ENCODE measurements around the gene POLG2.

POLG2 gene

DNA sequence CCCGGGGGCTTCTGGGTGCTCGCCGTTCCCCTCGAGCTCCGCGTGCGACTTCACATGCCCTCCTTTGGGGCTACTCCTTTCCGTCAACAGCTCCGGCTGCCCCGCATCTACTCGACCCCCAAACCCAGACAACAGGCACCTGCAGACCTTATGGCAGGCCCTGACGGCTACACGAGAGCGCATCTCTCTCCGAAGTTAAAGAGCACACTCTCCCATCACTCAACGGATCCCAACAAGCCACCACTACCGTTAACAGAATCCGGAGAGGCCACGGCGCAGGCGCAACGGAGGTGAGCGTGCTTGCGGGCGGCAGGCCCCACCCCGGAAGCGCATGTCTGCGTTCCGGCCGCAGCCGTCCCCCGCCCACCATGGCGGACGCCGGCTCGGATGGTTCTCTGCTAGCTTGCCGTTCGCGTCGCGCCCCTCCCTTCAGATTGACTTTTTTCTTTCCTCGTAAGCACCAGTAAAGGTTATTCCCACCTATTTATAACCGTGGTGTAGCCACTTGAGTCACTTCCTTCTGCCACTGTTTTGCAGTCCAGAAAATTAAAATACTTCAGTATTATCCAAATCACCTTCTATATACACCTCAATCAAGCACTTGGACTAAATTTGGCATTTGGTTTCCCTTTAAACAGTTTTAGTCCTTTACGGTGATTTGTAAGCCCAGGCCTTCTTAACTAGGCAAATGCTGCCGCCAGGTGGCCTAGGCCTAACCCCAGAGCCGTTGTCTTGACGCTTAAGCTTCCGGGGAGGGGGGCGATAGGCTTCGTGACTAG, at the start of gene POLG2:
TSS of gene POLG2 (minus strand) at position 269 of the 779 bp plus-strand sequence. CDS start at position 183, 86 bp downstream.
- ChIA-PET CTCF (interaction anchor here (0.5 to 3.6 kb wide), 5 partner anchors 10 to 216 kb away, joined by 3 to 16 read pairs (median 4); partner anchors contain the start of gene CEP95), POLR2A (interaction anchor here (0.6 to 5.6 kb wide), 12 partner anchors 9 to 165 kb away, joined by 3 to 153 read pairs (median 3); partner anchors contain the start of genes CEP95, DDX5 and SMURF2)
- DNase-seq (ENCODE audit: extremely low spot score), result peak; percentile 93
- TF ChIP-seq LEF1 (IDR thresholded peaks at IDR 0.05; ENCODE audit: borderline replicate concordance), result no peak; the same call in 1 of the 2 replicates
- no peak for TF ChIP-seq TARDBP (IDR thresholded peaks at IDR 0.05)
- TF ChIP-seq PKNOX1 (IDR thresholded peaks at IDR 0.05), result peak; percentile 89
- TF ChIP-seq ZNF384 (IDR thresholded peaks at IDR 0.05), result no peak
- TF ChIP-seq NFRKB (IDR thresholded peaks at IDR 0.05), result peak; percentile 54; the same call in 1 of the 2 replicates
- no peak; the same call in 1 of the 2 replicates for TF ChIP-seq CTBP1 (IDR thresholded peaks at IDR 0.05; ENCODE audit: borderline replicate concordance)
- 0 out of 2 replicates have a peak, but pooled peaks have one; percentile 51 for TF ChIP-seq BHLHE40 (IDR thresholded peaks at IDR 0.05; ENCODE audit: borderline replicate concordance)
- no peak for TF ChIP-seq SP1 (IDR thresholded peaks at IDR 0.05)
- peak; percentile 90 for TF ChIP-seq ELF4 (IDR thresholded peaks at IDR 0.05)
- TF ChIP-seq SUZ12 (IDR thresholded peaks at IDR 0.05), result no peak
- TF ChIP-seq L3MBTL2 (conservative IDR thresholded peaks at IDR 0.05), result peak; percentile 74

- ChIA-PET CTCF (interaction anchor here (2.3 kb wide), 1 partner anchor 10 kb away, joined by 5 read pairs; no protein-coding TSS in a partner anchor), POLR2A (interaction anchor here (1.0 kb wide), 1 partner anchor 38 kb away, joined by 3 read pairs; the partner anchor contains the start of genes CEP95 and DDX5)
- TF ChIP-seq L3MBTL2 (conservative IDR thresholded peaks at IDR 0.05) (no peak), TARDBP (IDR thresholded peaks at IDR 0.05) (no peak), CTBP1 (IDR thresholded peaks at IDR 0.05; ENCODE audit: borderline replicate concordance) (no peak), FOXK2 (IDR thresholded peaks at IDR 0.05) (no peak), ARNT (IDR thresholded peaks at IDR 0.05) (no peak), FOXM1 (IDR thresholded peaks at IDR 0.05; ENCODE audit: borderline replicate concordance) (no peak), SUZ12 (IDR thresholded peaks at IDR 0.05) (no peak), ZNF384 (IDR thresholded peaks at IDR 0.05) (no peak), BHLHE40 (IDR thresholded peaks at IDR 0.05; ENCODE audit: borderline replicate concordance) (no peak), PKNOX1 (IDR thresholded peaks at IDR 0.05) (no peak), NFRKB (IDR thresholded peaks at IDR 0.05) (no peak)
- no peak for DNase-seq (ENCODE audit: extremely low spot score)
These were observed 47.9 kb upstream of the POLG2 start for GRCh38 chr17:64544742-64545141.

DNA sequence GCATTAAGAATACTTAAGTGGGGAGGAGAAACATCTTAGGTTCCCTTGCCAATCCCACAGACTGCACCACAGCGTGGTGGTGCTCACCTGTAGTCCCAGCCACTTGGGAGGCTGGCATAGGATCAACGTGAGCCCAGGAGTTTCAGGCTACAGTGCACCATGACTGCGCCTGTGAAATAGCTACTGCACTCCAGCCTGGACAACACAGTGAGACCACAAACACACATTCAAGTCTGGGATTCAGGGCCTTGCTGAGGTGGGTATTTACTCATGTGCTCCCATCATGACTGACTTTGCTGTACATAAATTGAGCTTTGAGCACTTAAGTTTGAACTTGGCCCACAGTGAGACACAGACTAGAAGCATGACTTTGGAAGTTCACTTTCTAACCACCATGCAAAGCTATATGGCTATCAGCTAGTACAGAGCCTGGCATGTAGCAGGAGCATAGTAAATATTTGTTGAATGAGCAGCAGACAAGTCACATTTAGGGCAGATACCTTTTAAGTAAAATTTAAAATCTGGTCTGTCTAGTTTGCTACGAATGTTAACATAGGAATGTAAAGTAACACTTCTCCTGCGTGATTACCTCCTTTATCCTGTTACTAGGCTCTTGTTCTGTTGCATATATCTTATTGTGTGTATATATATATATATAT, 43.4 kb upstream of the POLG2 start:
- CTCF ChIA-PET, result interaction anchor here (0.6 kb wide), 1 partner anchor 11 kb away, joined by 3 read pairs; no protein-coding TSS in a partner anchor
- no peak for DNase-seq (ENCODE audit: extremely low spot score)
- POLR2A ChIA-PET, result no interaction called here
- TF ChIP-seq TARDBP (IDR thresholded peaks at IDR 0.05) (no peak), FOXA1 (IDR thresholded peaks at IDR 0.05) (no peak), NFRKB (IDR thresholded peaks at IDR 0.05) (no peak), SP1 (IDR thresholded peaks at IDR 0.05) (no peak), ZNF384 (IDR thresholded peaks at IDR 0.05) (no peak), LEF1 (IDR thresholded peaks at IDR 0.05; ENCODE audit: borderline replicate concordance) (no peak), SUZ12 (IDR thresholded peaks at IDR 0.05) (no peak), ELF4 (IDR thresholded peaks at IDR 0.05) (no peak), CTBP1 (IDR thresholded peaks at IDR 0.05; ENCODE audit: borderline replicate concordance) (no peak), FOXK2 (IDR thresholded peaks at IDR 0.05) (no peak), HDGF (IDR thresholded peaks at IDR 0.05; ENCODE audit: borderline replicate concordance) (no peak), ARNT (IDR thresholded peaks at IDR 0.05) (no peak), BHLHE40 (IDR thresholded peaks at IDR 0.05; ENCODE audit: borderline replicate concordance) (no peak), L3MBTL2 (conservative IDR thresholded peaks at IDR 0.05) (no peak), FOXM1 (IDR thresholded peaks at IDR 0.05; ENCODE audit: borderline replicate concordance) (no peak), PKNOX1 (IDR thresholded peaks at IDR 0.05) (no peak)

- no peak for DNase-seq (ENCODE audit: extremely low spot score)
- TF ChIP-seq BHLHE40 (IDR thresholded peaks at IDR 0.05; ENCODE audit: borderline replicate concordance), result no peak
- no peak for TF ChIP-seq SUZ12 (IDR thresholded peaks at IDR 0.05)
- no peak for TF ChIP-seq FOXK2 (IDR thresholded peaks at IDR 0.05)
- no peak for TF ChIP-seq SP1 (IDR thresholded peaks at IDR 0.05)
- ChIA-PET POLR2A (interaction anchor here (2.1 kb wide), 1 partner anchor 32 kb away, joined by 7 read pairs; the partner anchor contains the start of gene CEP95), CTCF (no interaction called here)
These were observed 41.8 kb upstream of the POLG2 start for GRCh38 chr17:64538508-64539130.

GRCh38 chr17:64537488-64537887, 40.6 kb upstream of the POLG2 start:
- POLR2A ChIA-PET, result interaction anchor here (2.1 kb wide), 1 partner anchor 31 kb away, joined by 7 read pairs; the partner anchor contains the start of gene CEP95
- DNase-seq (ENCODE audit: extremely low spot score), result no peak
- CTCF ChIA-PET, result no interaction called here
- TF ChIP-seq ZNF384 (IDR thresholded peaks at IDR 0.05), result no peak
- no peak for TF ChIP-seq ARNT (IDR thresholded peaks at IDR 0.05)
- no peak for TF ChIP-seq HDGF (IDR thresholded peaks at IDR 0.05; ENCODE audit: borderline replicate concordance)
- no peak for TF ChIP-seq FOXA1 (IDR thresholded peaks at IDR 0.05)
- TF ChIP-seq CTBP1 (IDR thresholded peaks at IDR 0.05; ENCODE audit: borderline replicate concordance), result no peak
- no peak for TF ChIP-seq FOXK2 (IDR thresholded peaks at IDR 0.05)
- TF ChIP-seq L3MBTL2 (conservative IDR thresholded peaks at IDR 0.05), result no peak
- TF ChIP-seq BHLHE40 (IDR thresholded peaks at IDR 0.05; ENCODE audit: borderline replicate concordance), result no peak
- no peak for TF ChIP-seq FOXM1 (IDR thresholded peaks at IDR 0.05; ENCODE audit: borderline replicate concordance)
- no peak for TF ChIP-seq SUZ12 (IDR thresholded peaks at IDR 0.05)
- TF ChIP-seq PKNOX1 (IDR thresholded peaks at IDR 0.05), result no peak
